Measurements from ENCODE around the gene GNA15.

DNA sequence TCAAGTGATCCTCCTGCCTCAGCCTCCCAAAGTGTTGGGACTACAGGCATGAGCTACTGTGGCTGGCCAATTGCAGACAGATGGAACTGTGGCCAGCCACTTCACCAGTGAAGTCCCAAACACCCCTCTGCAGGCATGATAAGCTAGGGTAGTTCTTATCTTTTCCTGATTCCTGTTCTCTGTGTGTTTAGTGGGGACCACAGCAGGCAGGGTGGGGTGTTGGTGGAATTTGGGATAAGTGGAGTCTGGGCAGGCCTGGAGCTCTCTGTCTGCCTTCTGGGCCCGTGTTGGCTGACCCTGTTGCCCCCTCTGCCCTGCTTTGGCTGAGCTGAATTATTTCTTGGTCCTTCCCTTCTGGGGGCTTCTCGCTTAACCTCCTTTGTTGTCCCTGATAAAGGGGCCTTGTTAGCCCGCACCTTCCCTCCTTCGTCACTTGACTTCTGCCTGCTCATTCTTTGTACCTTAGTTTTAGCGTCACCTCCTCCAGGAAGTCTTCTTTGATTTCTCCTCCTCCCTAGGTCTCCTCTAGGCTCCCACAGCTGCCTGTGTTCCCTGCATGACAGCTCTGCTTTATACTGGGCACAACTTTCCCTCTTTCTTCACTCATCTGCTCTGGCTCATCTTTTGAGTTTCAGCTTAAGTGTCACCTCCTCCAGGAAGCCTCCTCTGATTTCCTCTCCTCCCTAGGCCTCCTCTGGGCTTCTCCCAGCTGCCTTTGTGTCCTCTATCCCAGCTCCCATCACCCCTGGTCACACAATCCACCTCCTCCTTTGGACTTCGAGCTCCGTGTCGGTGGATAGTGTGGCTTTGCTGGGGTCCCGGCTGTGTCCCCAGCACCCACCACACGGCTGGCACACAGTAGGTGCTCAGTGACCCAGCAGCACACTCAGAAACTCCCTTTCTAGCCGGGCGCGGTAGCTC, 48.1 kb downstream of the GNA15 start:
- TF ChIP-seq, protein P1, sequence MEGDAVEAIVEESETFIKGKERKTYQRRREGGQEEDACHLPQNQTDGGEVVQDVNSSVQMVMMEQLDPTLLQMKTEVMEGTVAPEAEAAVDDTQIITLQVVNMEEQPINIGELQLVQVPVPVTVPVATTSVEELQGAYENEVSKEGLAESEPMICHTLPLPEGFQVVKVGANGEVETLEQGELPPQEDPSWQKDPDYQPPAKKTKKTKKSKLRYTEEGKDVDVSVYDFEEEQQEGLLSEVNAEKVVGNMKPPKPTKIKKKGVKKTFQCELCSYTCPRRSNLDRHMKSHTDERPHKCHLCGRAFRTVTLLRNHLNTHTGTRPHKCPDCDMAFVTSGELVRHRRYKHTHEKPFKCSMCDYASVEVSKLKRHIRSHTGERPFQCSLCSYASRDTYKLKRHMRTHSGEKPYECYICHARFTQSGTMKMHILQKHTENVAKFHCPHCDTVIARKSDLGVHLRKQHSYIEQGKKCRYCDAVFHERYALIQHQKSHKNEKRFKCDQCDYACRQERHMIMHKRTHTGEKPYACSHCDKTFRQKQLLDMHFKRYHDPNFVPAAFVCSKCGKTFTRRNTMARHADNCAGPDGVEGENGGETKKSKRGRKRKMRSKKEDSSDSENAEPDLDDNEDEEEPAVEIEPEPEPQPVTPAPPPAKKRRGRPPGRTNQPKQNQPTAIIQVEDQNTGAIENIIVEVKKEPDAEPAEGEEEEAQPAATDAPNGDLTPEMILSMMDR (IDR thresholded peaks at IDR 0.05; ENCODE audit: insufficient read depth, low read length), result no peak
- TF ChIP-seq SPI1 (IDR thresholded peaks at IDR 0.05; ENCODE audit: borderline replicate concordance, low read depth) (no peak), POLR2AphosphoS5 (IDR thresholded peaks at IDR 0.05; ENCODE audit: low read depth) (peak; percentile 50; the same call in 1 of the 2 replicates), GABPA (IDR thresholded peaks at IDR 0.05; ENCODE audit: low read depth) (no peak)
- TF ChIP-seq, protein P2, sequence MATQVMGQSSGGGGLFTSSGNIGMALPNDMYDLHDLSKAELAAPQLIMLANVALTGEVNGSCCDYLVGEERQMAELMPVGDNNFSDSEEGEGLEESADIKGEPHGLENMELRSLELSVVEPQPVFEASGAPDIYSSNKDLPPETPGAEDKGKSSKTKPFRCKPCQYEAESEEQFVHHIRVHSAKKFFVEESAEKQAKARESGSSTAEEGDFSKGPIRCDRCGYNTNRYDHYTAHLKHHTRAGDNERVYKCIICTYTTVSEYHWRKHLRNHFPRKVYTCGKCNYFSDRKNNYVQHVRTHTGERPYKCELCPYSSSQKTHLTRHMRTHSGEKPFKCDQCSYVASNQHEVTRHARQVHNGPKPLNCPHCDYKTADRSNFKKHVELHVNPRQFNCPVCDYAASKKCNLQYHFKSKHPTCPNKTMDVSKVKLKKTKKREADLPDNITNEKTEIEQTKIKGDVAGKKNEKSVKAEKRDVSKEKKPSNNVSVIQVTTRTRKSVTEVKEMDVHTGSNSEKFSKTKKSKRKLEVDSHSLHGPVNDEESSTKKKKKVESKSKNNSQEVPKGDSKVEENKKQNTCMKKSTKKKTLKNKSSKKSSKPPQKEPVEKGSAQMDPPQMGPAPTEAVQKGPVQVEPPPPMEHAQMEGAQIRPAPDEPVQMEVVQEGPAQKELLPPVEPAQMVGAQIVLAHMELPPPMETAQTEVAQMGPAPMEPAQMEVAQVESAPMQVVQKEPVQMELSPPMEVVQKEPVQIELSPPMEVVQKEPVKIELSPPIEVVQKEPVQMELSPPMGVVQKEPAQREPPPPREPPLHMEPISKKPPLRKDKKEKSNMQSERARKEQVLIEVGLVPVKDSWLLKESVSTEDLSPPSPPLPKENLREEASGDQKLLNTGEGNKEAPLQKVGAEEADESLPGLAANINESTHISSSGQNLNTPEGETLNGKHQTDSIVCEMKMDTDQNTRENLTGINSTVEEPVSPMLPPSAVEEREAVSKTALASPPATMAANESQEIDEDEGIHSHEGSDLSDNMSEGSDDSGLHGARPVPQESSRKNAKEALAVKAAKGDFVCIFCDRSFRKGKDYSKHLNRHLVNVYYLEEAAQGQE (IDR thresholded peaks at IDR 0.05; ENCODE audit: insufficient replicate concordance, low read depth), result no peak

Measured in HL-60 (cell line).